HG03060 (cell line): ENCODE results near the gene EMP3.
"Not testable (repeated sequence)": the region's sequence is repeated elsewhere in the genome, so short reads cannot be mapped to it uniquely, and the experiment has no call there.

Source experiments
- ATAC-seq: cut with Tn5 transposase; IDR thresholded peaks from one replicate; pipeline ENCODE4 v1.9.1; 2021; ENCODE audit warnings: low read depth, moderate number of reproducible peaks; ENCODE audit not compliant: unreplicated experiment

Gene EMP3

GRCh38 chr19:48371367-48371766 is 46.0 kb downstream of the EMP3 start:
- ATAC-seq = no peak

GRCh38 chr19:48371771-48372170 is 46.4 kb downstream of the EMP3 start:
- ATAC-seq = not testable (repeated sequence)

DNA sequence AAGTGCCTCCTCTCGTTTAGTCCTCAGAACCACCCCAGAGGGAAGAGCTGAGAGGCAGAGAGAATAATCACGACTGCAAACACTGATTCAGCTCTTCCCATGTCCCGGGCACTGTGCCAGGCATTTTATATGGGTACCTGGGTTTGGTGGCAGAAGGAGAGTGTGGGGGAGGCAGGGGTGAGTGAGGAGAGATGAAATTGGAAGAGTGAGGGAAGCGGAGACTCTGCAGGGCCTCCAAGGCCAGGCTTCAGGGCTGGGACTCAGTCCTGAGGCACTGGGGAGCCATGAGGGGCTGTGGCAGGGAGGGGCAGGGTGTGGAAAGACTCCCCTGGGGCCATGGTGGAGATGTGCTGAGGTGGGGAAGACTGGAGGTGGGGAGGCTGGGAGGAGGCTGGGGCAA is 47.6 kb downstream of the EMP3 start:
- ATAC-seq = no peak

DNA sequence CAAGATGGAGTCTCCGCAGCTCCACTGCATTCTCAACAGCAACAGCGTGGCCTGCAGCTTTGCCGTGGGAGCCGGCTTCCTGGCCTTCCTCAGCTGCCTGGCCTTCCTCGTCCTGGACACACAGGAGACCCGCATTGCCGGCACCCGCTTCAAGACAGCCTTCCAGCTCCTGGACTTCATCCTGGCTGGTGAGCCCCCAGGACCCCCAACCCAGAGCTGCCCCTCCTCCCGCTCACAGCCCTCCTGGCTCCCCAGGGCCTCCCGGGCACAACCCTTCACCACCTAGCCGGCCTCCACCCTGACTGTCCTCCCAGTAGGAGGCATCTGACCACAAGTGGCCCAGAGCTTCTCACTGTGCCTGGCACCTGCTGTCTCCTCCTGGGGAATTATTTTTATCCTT is 48.2 kb downstream of the EMP3 start:
- no peak for ATAC-seq

DNA sequence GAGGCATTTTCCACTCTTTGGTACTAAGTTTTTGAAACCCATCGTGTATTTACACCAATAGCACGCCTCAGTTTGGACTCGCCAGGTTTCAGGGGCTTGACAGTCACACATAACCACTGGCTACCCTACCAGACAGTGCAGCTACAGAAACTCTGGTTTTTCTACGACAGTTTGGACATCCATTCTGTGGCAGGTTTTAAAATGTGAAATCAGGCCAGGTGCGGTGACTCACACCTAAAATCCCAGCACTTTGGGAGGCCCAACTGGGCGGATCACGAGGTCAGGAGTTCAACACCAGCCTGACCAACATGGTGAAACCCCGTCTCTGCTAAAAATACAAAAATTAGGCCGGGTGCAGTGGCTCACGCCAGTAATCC is 52.8 kb downstream of the EMP3 start:
- no peak for ATAC-seq

DNA sequence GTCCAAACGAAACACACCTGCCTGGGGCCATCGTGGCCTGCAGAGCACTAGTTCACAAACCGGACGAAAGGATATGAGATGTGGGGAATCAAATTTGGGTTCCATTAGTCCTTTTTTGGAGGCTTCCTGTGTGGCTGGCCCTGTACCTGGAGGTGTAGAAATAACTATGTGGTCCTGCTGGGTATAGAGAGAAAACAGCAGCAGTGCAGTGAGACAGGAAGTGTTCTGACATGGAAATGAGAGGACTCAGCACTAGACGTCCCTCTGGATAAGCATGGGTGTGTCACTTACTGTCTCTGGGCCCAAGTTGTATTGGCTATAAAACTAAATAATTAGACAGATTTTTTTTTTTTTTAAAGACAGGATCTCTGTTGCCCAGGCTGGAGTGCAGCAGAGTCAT is 53.7 kb downstream of the EMP3 start:
- no peak for ATAC-seq
